Spleen (tissue), 7 donors: ENCODE data around the gene ZNF784.

Experiments
- CTCF ChIP-seq, 11 experiments: fragments of 200-600 bp in 7 of 11; fragments of 450-650 bp in 4 of 11; sonication (generic) in 4 of 11; IDR thresholded peaks in 8 of 11; conservative IDR thresholded peaks in 3 of 11; 1 replicate in 7 of 11; 2 replicates in 4 of 11; pipeline versions ENCODE4 v1.4.0 to v1.8.0; 2016 to 2021; ENCODE audit warnings: antibody characterized with exemption in 11 of 11, inconsistent platforms in 4 of 11, mild to moderate bottlenecking in 1 of 11
- POLR2A ChIP-seq, 3 donors: fragments of 450-650 bp; IDR thresholded peaks; one replicate each; pipeline ENCODE4 v1.5.1; 2017; ENCODE audit warnings: antibody characterized with exemption in 3 of 3, mild to moderate bottlenecking in 1 of 3
- donor health status: DM: no; HTN: no; CAD: no; lungs with moderate emphysema.
- donor health status: DM: no; HTN: no; CAD: no.
- donor health status: DM: no; HTN: no; CAD: no.

GRCh38 chr19:55663846-55664536, 39.6 kb upstream of the ZNF784 start:
- TF ChIP-seq POLR2A (IDR thresholded peaks at IDR 0.05) (no peak), CTCF (IDR thresholded peaks at IDR 0.05 in 8 of 11, conservative IDR thresholded peaks at IDR 0.05 in 3 of 11) (no peak)
